Activated naive CD4-positive, alpha-beta T cell (primary cell): ENCODE measurements around the gene SLC7A10.
"Not testable (repeated sequence)": the region's sequence is repeated elsewhere in the genome, so short reads cannot be mapped to it uniquely, and the experiment has no call there.

Experiments
- DNase-seq, 4 experiments: peaks; one replicate each; lab custom pipeline; 2025; lab: John Stamatoyannopoulos, UW

The SLC7A10 gene

GRCh38 chr19:33201473-33201872, 24.2 kb downstream of the SLC7A10 start:
- no peak for DNase-seq

GRCh38 chr19:33199441-33200265, 26.0 kb downstream of the SLC7A10 start:
- DNase-seq, result no peak

- DNase-seq, result no peak
Measured at GRCh38 chr19:33198169-33198568, 27.5 kb downstream of the SLC7A10 start.

GRCh38 chr19:33197591-33198000, 28.1 kb downstream of the SLC7A10 start:
- DNase-seq, result no peak

GRCh38 chr19:33196446-33197193, 29.0 kb downstream of the SLC7A10 start:
- no peak for DNase-seq

GRCh38 chr19:33195645-33196347, 29.9 kb downstream of the SLC7A10 start:
- DNase-seq, result no peak

- DNase-seq, result no peak
Measured at GRCh38 chr19:33194886-33195644, 30.6 kb downstream of the SLC7A10 start.

GRCh38 chr19:33194532-33194885, 31.1 kb downstream of the SLC7A10 start:
- DNase-seq, result no peak

- DNase-seq, result no peak
Measured at GRCh38 chr19:33193865-33194362, 31.7 kb downstream of the SLC7A10 start, which contains the start of gene LRP3. LRP3 (plus strand) TSS chr19:33194330; CDS start chr19:33194786, 456 bp downstream.

GRCh38 chr19:33193269-33193864, 32.3 kb downstream of the SLC7A10 start:
- DNase-seq, result no peak

GRCh38 chr19:33192010-33192409, 33.6 kb downstream of the SLC7A10 start:
- no peak for DNase-seq

- DNase-seq, result no peak
Measured at GRCh38 chr19:33191501-33191900, 34.1 kb downstream of the SLC7A10 start.

- DNase-seq, result not testable (repeated sequence)
Measured at GRCh38 chr19:33191092-33191491, 34.6 kb downstream of the SLC7A10 start.

GRCh38 chr19:33189453-33189852, 36.2 kb downstream of the SLC7A10 start:
- DNase-seq, result no peak

- DNase-seq, result no peak
Measured at GRCh38 chr19:33187183-33187540, 38.5 kb downstream of the SLC7A10 start.

GRCh38 chr19:33186431-33187182, 39.0 kb downstream of the SLC7A10 start:
- DNase-seq, result no peak

GRCh38 chr19:33177417-33177979, 48.2 kb downstream of the SLC7A10 start:
- peak in 3 of 4 experiments; percentile 68 to 85 (median 79) for DNase-seq

- DNase-seq, result peak; percentile 95 to 99 (median 98)
Measured at GRCh38 chr19:33176670-33177416, 48.8 kb downstream of the SLC7A10 start.
